Panc1 (cell line): ENCODE measurements around the gene RGS3. TPM values are rescaled to one million over a fixed set of nuclear protein-coding genes. Genes with fewer than 3 reads are reported as not detected.
"Not testable (repeated sequence)": the region's sequence is repeated elsewhere in the genome, so short reads cannot be mapped to it uniquely, and the experiment has no call there.

ENCODE experiments used
- ATAC-seq: fragments of 200-7000 bp; cut with Tn5 transposase; 2 replicates; pipeline ENCODE4 v1.9.1; 2020; ENCODE audit warnings: mild to moderate bottlenecking, moderate library complexity
- BruUV-seq: library from RNA; stranded (reverse); fragments of 400-500 nt; replicated peaks from 2 replicates; lab custom pipeline; 2021; lab: Mats Ljungman, UMichigan
- CTCF ChIA-PET: fragments of 300-600 bp; sonication (Branson Sonifier 250); formaldehyde crosslinking; loops from one replicate; lab custom pipeline; 2022; ENCODE audit warnings: antibody characterized with exemption; lab: Charles Lee
- POLR2A ChIA-PET: fragments of 300-600 bp; sonication (Branson Sonifier 250); formaldehyde crosslinking; loops from one replicate; lab custom pipeline; 2022; ENCODE audit warnings: antibody characterized with exemption; lab: Charles Lee
- DNase-seq: peaks from one replicate; pipeline ENCODE4 v3.0.0-alpha.2; 2010; ENCODE audit warnings: low read depth, low spot score
- H3K27ac ChIP-seq: 2 replicates; pipeline ENCODE4 v1.5.1; 2011; ENCODE audit warnings: mild to moderate bottlenecking, low read length, inconsistent platforms
- H3K27me3 ChIP-seq: fragments of 200-500 bp; sonication (Bioruptor generic); 2 replicates; pipeline ENCODE4 v1.6.0; 2014; ENCODE audit warnings: low read length, inconsistent platforms; ENCODE audit not compliant: control insufficient read depth, insufficient read depth
- H3K36me3 ChIP-seq: fragments of 200-500 bp; sonication (Bioruptor generic); 2 replicates; pipeline ENCODE4 v1.5.1; 2014; ENCODE audit warnings: inconsistent platforms, mild to moderate bottlenecking, low read length, moderate library complexity; ENCODE audit not compliant: control insufficient read depth, insufficient read depth
- H3K4me1 ChIP-seq: 2 replicates; pipeline ENCODE4 v1.5.1; 2011; ENCODE audit warnings: inconsistent platforms, mild to moderate bottlenecking, low read length, moderate library complexity; ENCODE audit not compliant: control insufficient read depth, insufficient read depth
- H3K4me3 ChIP-seq, 2 experiments: 2 replicates each; pipeline ENCODE4 v1.5.1; 2011 to 2012; ENCODE audit warnings: low read depth in 2 of 2, low read length in 2 of 2, mild to moderate bottlenecking in 2 of 2, inconsistent platforms in 1 of 2, moderate library complexity in 1 of 2
- H3K9me3 ChIP-seq: fragments of 200-500 bp; sonication (Bioruptor generic); 2 replicates; pipeline ENCODE4 v1.5.1; 2014; ENCODE audit warnings: low read depth, mild to moderate bottlenecking, inconsistent platforms, low read length, moderate library complexity; ENCODE audit not compliant: control insufficient read depth, insufficient read depth
- CTCF ChIP-seq: fragments of 450-650 bp; IDR thresholded peaks from 2 replicates; pipeline ENCODE4 v1.5.1; 2017; ENCODE audit warnings: mild to moderate bottlenecking
- POLR2AphosphoS5 ChIP-seq: IDR thresholded peaks from 2 replicates; pipeline ENCODE4 v1.6.1; 2012; ENCODE audit warnings: mild to moderate bottlenecking, low read depth, low read length, moderate library complexity
- REST ChIP-seq, 2 experiments: IDR thresholded peaks; 2 replicates each; pipeline ENCODE4 v1.6.1; 2011 to 2012; ENCODE audit warnings: low read depth in 2 of 2, control low read depth in 1 of 2, low read length in 1 of 2, mild to moderate bottlenecking in 1 of 2, moderate library complexity in 1 of 2; ENCODE audit not compliant: insufficient read depth in 1 of 2
- SIN3A ChIP-seq: IDR thresholded peaks from 2 replicates; pipeline ENCODE4 v1.6.1; 2012; ENCODE audit warnings: low read depth, mild to moderate bottlenecking, low read length, moderate library complexity, borderline replicate concordance; ENCODE audit not compliant: insufficient read depth
- TCF7L2 ChIP-seq: IDR thresholded peaks from 2 replicates; pipeline ENCODE4 v1.6.1; 2011; ENCODE audit warnings: mild to moderate bottlenecking, low read depth, low read length, inconsistent platforms
- in situ Hi-C: cut with HindIII; loops from 2 replicates; pipeline ENCODE4 v1.10.0; 2016; ENCODE audit warnings: low sequenced_read_pairs, low pct_unique_long_range_greater_than_20kb
- intact Hi-C: fragments of 100-400 bp; cut with micrococcal nuclease; formaldehyde crosslinking; loops from one replicate; pipeline ENCODE4 v1.10.0; 2022; ENCODE audit not compliant: unreplicated experiment
- total RNA-seq: library from RNA; stranded (reverse); gene quantifications from one replicate; pipeline ENCODE4 v1.2.1, GENCODE V29; 2021; ENCODE audit not compliant: unreplicated experiment

Gene RGS3
- total RNA-seq, 1 experiment from 2014 or later = 15.1 TPM

GRCh38 chr9:113431191-113431590 lies 32.3 kb upstream of the RGS3 start:
- ChIA-PET POLR2A (no interaction called here), CTCF (no interaction called here)
- Histone ChIP-seq H3K36me3 (no peaks in the 10 kb centered on the region), H3K4me1 (no peaks in the 10 kb centered on the region), H3K27ac (no peak overlapping the region), H3K9me3 (no peaks in the 10 kb centered on the region), H3K4me3 (no peak overlapping the region), H3K27me3 (no peaks in the 10 kb centered on the region)
- in situ Hi-C loops = no loop called here
- DNase-seq = no peak
- intact Hi-C loops = no loop called here
- TF ChIP-seq TCF7L2 = no peak
- no peak for TF ChIP-seq POLR2AphosphoS5
- TF ChIP-seq CTCF = no peak
- no peak for TF ChIP-seq REST (IDR thresholded peaks at IDR 0.05; ENCODE audit: insufficient read depth in 1 of 2, low read depth in 2 of 2, low read length in 1 of 2)
- TF ChIP-seq SIN3A = no peak
- ATAC-seq = no peak
- BruUV-seq = no TSS peak

- Histone ChIP-seq H3K4me1 (no peaks in the 10 kb centered on the region), H3K27me3 (no peaks in the 10 kb centered on the region), H3K27ac (no peak overlapping the region), H3K4me3 (no peak overlapping the region), H3K9me3 (no peaks in the 10 kb centered on the region), H3K36me3 (no peaks in the 10 kb centered on the region)
- intact Hi-C loops (no loop called here), in situ Hi-C loops (no loop called here)
- ChIA-PET CTCF (no interaction called here), POLR2A (no interaction called here)
- ATAC-seq = no peak
- no peak for DNase-seq
- TF ChIP-seq POLR2AphosphoS5 (no peak), REST (IDR thresholded peaks at IDR 0.05; ENCODE audit: insufficient read depth in 1 of 2, low read depth in 2 of 2, low read length in 1 of 2) (no peak), CTCF (no peak), SIN3A (no peak), TCF7L2 (no peak)
- no TSS peak for BruUV-seq
These were observed 26.6 kb upstream of the RGS3 start for GRCh38 chr9:113436728-113437515.

- H3K36me3 ChIP-seq, intact Hi-C loops, BruUV-seq, ATAC-seq, H3K4me3 ChIP-seq, H3K27ac ChIP-seq, H3K4me1 ChIP-seq, CTCF ChIA-PET, POLR2A ChIA-PET, in situ Hi-C loops, DNase-seq, H3K9me3 ChIP-seq, H3K27me3 ChIP-seq: not testable (repeated sequence)
These were observed 25.8 kb upstream of the RGS3 start for GRCh38 chr9:113437716-113438115.
